Upper lobe of right lung (tissue), 1 donor: ENCODE results near the gene KLF13. TPM values are rescaled to one million over a fixed set of nuclear protein-coding genes. Genes with fewer than 3 reads are reported as not detected.

Experiments used
- ATAC-seq: fragments of 200-7000 bp; cut with Tn5 transposase; one replicate; pipeline ENCODE4 v1.9.1; 2020; ENCODE audit warnings: mild to moderate bottlenecking, moderate library complexity
- DNase-seq: peaks from one replicate; pipeline ENCODE4 v3.0.0-alpha.2; 2020
- H3K27ac ChIP-seq: fragments of 200-600 bp; one replicate; pipeline ENCODE4 v1.8.0; 2022
- H3K27me3 ChIP-seq: fragments of 200-600 bp; one replicate; pipeline ENCODE4 v1.8.0; 2022; ENCODE audit warnings: mild to moderate bottlenecking
- H3K36me3 ChIP-seq: fragments of 200-600 bp; one replicate; pipeline ENCODE4 v1.8.0; 2022
- H3K4me1 ChIP-seq: fragments of 200-600 bp; one replicate; pipeline ENCODE4 v1.8.0; 2022
- H3K4me3 ChIP-seq: fragments of 200-600 bp; one replicate; pipeline ENCODE4 v1.8.0; 2022; ENCODE audit warnings: mild to moderate bottlenecking
- H3K9me3 ChIP-seq: fragments of 200-600 bp; one replicate; pipeline ENCODE4 v1.8.0; 2022
- intact Hi-C: fragments of 100-400 bp; cut with DNase I; formaldehyde crosslinking; loops from one replicate; pipeline ENCODE4 v1.11.0; 2022
- total RNA-seq: library from RNA; stranded (reverse); fragmentation: NEBNext Ultra II Directional; extraction: Animal tissue kit (Norgen Biotek cat#: 25700); gene quantifications from one replicate; pipeline ENCODE4 v1.2.1, GENCODE V29; 2021
- TF ChIP-seq, protein P1 (sequence below): fragments of 200-600 bp; IDR thresholded peaks from one replicate; pipeline ENCODE4 v1.8.0; 2022; ENCODE audit warnings: antibody characterized with exemption
- donor health status: DM: no; HTN: yes; CAD: no; lungs with severe emphysema.

Gene KLF13
- total RNA-seq, 1 donor from 2014 or later, result 176 TPM

DNA sequence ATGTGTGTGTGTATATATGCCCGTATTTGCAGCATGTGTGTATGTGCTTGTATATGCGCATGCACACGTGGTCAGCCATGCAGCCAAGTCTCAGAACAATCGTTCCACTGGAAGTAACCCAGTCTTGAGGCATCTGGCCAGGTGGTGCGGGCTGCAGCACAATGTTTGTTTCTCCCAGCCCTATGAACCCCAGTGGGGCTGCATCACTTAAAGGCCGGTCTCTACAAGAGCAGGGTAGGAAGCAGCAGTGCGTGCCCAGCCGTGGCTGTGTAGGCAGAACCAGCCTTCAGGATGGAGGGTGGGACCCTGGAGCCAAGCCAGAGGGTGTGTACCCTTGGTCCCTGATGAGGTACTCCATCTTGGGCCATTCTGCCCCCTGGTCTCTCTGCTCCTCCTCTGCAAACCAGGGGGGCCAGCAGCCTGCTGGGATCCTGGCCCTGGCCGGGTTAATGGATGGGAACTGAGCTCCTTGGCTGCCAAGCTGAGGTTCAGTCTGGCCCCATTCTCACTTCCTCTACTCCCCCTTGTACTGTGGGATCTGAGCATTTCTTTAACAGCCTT, 11.8 kb downstream of the KLF13 start:
- Histone ChIP-seq H3K4me3 (no peak overlapping the region), H3K27me3 (no peaks in the 10 kb centered on the region), H3K4me1 (peaks cover 98% of the 10 kb centered on the region), H3K36me3 (no peaks in the 10 kb centered on the region), H3K27ac (peak overlapping the region; percentile 88), H3K9me3 (no peaks in the 10 kb centered on the region)
- peak; percentile 75 for DNase-seq
- TF ChIP-seq, protein P1, sequence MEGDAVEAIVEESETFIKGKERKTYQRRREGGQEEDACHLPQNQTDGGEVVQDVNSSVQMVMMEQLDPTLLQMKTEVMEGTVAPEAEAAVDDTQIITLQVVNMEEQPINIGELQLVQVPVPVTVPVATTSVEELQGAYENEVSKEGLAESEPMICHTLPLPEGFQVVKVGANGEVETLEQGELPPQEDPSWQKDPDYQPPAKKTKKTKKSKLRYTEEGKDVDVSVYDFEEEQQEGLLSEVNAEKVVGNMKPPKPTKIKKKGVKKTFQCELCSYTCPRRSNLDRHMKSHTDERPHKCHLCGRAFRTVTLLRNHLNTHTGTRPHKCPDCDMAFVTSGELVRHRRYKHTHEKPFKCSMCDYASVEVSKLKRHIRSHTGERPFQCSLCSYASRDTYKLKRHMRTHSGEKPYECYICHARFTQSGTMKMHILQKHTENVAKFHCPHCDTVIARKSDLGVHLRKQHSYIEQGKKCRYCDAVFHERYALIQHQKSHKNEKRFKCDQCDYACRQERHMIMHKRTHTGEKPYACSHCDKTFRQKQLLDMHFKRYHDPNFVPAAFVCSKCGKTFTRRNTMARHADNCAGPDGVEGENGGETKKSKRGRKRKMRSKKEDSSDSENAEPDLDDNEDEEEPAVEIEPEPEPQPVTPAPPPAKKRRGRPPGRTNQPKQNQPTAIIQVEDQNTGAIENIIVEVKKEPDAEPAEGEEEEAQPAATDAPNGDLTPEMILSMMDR, result no peak
- intact Hi-C loops, result no loop called here
- peak; percentile 15 for ATAC-seq

DNA sequence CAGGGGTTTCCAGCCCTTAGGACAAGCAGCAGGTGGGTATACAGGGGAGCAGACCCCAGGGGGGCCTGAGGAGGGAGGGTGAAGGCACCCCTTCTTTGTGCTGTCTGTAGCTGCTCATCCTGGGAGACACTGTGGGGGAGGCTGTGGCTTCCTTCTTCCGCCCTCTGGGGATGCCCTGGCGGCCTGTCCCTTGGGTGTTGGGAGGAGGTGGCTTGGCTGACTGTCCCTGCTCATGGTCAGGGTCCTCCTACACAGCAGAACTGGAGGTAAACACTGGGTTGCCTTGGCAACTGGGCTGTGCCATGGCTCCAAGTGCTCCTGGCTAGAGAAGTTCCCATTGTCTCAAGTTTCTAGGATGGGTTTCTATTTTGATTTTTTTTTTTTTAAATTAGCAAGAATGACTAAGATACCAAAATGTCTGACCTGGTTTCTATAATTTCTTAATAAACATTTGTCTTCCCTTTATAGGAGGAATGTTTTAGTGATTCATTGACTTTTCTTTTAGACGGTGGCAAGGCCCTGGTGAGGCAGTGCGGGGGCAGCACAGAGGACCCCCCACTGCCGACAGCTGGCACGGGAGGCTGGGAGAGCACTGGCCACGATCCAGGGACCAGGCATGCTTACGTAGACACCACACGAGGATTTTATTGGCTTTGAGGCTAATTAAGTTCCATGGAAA, 12.4 kb downstream of the KLF13 start:
- Histone ChIP-seq H3K36me3 (no peaks in the 10 kb centered on the region), H3K4me1 (peaks cover 98% of the 10 kb centered on the region), H3K9me3 (no peaks in the 10 kb centered on the region), H3K27ac (peak overlapping the region; percentile 88), H3K27me3 (no peaks in the 10 kb centered on the region), H3K4me3 (no peak overlapping the region)
- ATAC-seq, result peak; percentile 73
- TF ChIP-seq, protein P1, result no peak
- intact Hi-C loops, result no loop called here
- peak; percentile 85 for DNase-seq

DNA sequence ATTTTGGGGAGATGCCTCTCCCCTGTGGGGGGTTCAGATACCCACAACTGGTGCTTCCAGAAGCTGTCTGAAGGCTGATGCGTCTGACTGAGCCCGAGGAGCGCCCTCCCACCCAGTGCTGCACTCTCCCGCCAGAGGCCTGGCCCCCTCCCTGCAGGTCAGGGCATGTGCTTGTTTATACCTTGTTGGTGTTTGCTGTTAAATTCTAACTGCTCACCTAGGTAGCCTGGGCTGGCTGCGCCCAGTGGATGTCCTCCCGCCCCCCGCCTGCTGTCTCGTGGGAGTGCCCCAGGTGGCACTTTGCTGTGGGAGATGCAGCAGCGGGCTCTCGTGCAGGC, 12.9 kb downstream of the KLF13 start:
- no peaks in the 10 kb centered on the region for H3K27me3 ChIP-seq
- H3K27ac ChIP-seq, result peak overlapping the region; percentile 88
- H3K4me3 ChIP-seq, result no peak overlapping the region
- ATAC-seq (no peak), DNase-seq (no peak)
- H3K4me1 ChIP-seq, result peaks cover 98% of the 10 kb centered on the region
- intact Hi-C loops, result no loop called here
- no peaks in the 10 kb centered on the region for H3K9me3 ChIP-seq
- TF ChIP-seq, protein P1, result no peak
- H3K36me3 ChIP-seq, result no peaks in the 10 kb centered on the region

DNA sequence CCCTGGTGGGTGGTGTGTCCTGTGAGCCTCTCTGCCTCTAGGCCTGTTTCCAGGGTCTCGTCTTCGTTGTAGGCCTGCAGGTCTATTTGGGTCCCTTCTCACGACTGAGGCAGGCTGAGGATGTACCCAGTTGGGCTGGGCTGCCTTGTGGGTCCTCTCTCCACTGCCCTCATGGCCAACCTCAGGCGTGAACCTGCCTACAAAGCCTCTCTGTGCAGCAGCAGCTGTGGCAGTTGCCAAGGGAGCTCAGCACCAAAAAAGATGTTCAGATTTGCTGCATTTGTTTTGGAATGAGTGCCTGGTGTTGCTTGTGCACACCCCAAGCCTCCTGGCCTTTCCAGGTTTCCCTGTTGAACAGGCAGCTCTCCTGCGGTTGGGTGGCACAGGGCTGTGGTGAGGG, 13.4 kb downstream of the KLF13 start:
- peak overlapping the region; percentile 88 for H3K27ac ChIP-seq
- TF ChIP-seq, protein P1, result no peak
- no peaks in the 10 kb centered on the region for H3K27me3 ChIP-seq
- peak; percentile 41 for DNase-seq
- no peaks in the 10 kb centered on the region for H3K9me3 ChIP-seq
- intact Hi-C loops, result no loop called here
- peaks cover 98% of the 10 kb centered on the region for H3K4me1 ChIP-seq
- ATAC-seq, result no peak
- H3K4me3 ChIP-seq, result no peak overlapping the region
- H3K36me3 ChIP-seq, result no peaks in the 10 kb centered on the region

DNA sequence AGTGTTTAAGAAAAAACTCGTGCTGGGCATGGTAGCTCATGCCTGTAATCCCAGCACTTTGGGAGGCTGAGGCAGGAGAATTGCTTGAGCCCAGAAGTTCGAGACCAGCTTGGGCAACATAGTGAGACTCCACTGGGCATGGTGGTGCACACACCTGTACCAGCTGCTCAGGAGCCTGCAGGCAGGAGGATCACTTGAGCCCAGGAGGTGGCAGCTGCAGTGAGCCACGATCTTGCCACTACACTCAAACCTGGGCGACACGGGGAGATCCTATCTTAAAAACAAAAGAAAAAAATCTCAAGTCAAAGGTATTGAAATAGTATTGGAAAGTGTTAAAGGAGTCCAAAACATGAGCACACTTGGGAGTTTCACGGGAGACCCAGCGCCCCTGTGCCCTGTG, 14.0 kb downstream of the KLF13 start:
- Histone ChIP-seq H3K27ac (no peak overlapping the region), H3K27me3 (no peaks in the 10 kb centered on the region), H3K36me3 (no peaks in the 10 kb centered on the region), H3K9me3 (no peaks in the 10 kb centered on the region), H3K4me3 (no peak overlapping the region), H3K4me1 (peaks cover 100% of the 10 kb centered on the region)
- DNase-seq (peak; percentile 34), ATAC-seq (no peak)
- TF ChIP-seq, protein P1, result no peak
- intact Hi-C loops, result no loop called here
